Hepatocyte (in vitro differentiated cells): ENCODE results near the gene TDP2.

Experiments used
- CTCF ChIP-seq: fragments of 200-600 bp; sonication (generic); IDR thresholded peaks from 2 replicates; pipeline ENCODE4 v1.5.1; 2016; ENCODE audit warnings: antibody characterized with exemption, mild to moderate bottlenecking; ENCODE audit not compliant: poor library complexity
- EZH2 ChIP-seq: fragments of 200-600 bp; sonication (generic); IDR thresholded peaks from 2 replicates; pipeline ENCODE4 v1.6.1; 2016; ENCODE audit warnings: antibody characterized with exemption, mild to moderate bottlenecking, borderline replicate concordance

GRCh38 chr6:24630856-24631505 is 35.7 kb downstream of the TDP2 start:
- no peak for TF ChIP-seq CTCF
- no peak for TF ChIP-seq EZH2
